Mononuclear cell (primary cell): ENCODE measurements around the gene DGAT2. TPM values are rescaled to one million over a fixed set of nuclear protein-coding genes. Genes with fewer than 3 reads are reported as not detected.

Source experiments
- H3K27me3 ChIP-seq: 2 replicates; pipeline ENCODE4 v1.6.0; 2011; ENCODE audit warnings: low read length, control low read depth; ENCODE audit not compliant: insufficient read depth
- H3K4me1 ChIP-seq: 2 replicates; pipeline ENCODE4 v1.5.1; 2011; ENCODE audit warnings: mild to moderate bottlenecking, low read length, control low read depth; ENCODE audit not compliant: insufficient read depth
- H3K4me3 ChIP-seq: 2 replicates; pipeline ENCODE4 v1.5.1; 2011; ENCODE audit warnings: mild to moderate bottlenecking, low read length, moderate library complexity
- H3K9me3 ChIP-seq: 2 replicates; pipeline ENCODE4 v1.5.1; 2011; ENCODE audit warnings: low read depth, mild to moderate bottlenecking, control low read depth, low read length
- total RNA-seq: library from RNA; depleted of rRNA; stranded (reverse); fragments of >200 nt; gene quantifications from one replicate; pipeline ENCODE4 v1.2.3, GENCODE V29; 2012

Gene DGAT2
- total RNA-seq, 1 donor: 5.5 TPM

DNA sequence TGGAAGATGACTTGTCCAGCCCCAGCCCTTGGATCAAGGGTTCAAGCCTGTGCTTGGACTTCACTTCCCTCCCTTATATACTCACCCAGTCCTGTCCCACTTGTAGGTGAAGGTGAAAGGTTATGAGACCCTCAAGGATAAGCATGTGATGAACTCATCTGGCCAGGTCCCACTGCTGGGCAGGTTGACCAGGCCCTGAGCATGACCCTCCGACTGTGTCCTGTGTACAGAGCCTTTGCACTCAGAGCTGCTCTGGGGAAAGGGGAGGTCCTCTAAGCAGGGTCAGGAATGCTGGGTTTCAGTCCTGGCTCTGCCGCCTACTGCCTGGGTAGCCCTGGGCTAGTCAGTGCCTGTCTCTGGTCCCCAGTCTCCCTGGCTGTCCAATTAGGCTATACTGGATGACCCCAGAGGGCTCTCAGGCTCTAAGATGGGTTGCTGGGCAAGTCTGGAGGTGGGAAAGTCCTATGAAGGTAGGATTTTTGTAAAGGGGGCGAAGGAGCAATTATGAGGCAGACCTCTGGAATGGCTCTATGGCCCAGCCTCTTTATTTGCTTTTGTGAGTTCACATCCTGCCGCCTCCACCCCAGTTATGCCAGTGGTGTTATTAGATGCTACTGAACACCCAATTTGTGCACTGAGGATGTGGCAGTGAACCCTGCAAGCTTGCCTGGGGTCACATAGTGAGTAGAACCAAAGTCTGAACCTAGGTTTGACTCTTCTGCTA, 14.1 kb downstream of the DGAT2 start:
- H3K9me3 ChIP-seq: no peaks in the 10 kb centered on the region
- H3K4me3 ChIP-seq: no peak overlapping the region
- peaks cover 26% of the 10 kb centered on the region for H3K4me1 ChIP-seq
- H3K27me3 ChIP-seq: no peaks in the 10 kb centered on the region

DNA sequence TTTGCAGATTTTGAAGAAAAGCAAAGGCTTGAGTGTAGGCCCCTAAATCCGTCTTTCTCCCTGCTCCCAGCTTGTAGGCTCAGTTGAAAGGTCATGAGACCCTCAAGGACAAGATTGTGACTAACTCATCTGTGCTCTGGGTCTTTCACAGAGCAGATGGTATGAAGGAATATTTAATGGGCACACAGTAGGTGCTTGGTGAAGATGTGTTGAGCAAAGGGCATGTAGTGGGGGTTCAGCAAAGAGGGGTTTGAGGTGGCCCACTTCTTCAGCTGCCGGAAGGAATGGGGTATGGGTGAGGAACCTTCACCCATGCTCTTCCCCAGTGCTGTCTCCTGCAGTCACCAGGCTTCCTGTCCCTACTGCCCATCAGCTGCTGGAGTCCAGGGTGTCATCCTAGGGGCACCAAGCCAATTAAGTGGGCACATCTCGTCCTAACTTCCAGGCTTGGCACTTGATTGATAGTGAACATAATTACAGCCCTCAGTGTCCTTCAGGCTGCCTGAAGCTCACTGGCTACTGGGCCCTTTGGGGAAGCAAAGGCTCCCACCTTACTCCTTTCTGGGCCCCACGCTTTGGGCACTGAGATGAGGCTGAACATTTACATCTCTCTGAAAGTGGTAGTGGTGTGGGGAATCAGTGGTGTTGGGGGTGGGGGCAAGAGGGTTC, 15.0 kb downstream of the DGAT2 start:
- no peak overlapping the region for H3K4me3 ChIP-seq
- no peaks in the 10 kb centered on the region for H3K9me3 ChIP-seq
- peaks cover 18% of the 10 kb centered on the region for H3K4me1 ChIP-seq
- H3K27me3 ChIP-seq: no peaks in the 10 kb centered on the region

DNA sequence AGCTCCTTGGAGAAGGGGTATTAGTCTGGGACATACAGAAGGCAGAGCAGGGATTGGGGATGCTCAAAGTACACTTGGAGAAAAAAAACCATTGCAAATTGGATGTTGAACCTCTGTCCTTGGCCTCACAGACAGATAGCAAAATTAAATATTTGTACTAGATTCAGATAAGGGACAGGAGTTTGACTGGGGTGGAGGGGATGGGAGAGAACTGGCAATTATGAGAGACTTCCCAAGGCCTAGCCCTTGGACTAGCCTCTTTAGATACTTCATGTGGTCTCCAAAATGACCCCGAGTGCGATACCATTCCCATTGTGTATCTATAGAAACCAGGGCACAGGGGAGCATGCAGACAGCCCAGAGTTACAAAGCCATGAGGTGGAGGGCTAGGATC, 15.5 kb downstream of the DGAT2 start:
- H3K4me1 ChIP-seq: peaks cover 12% of the 10 kb centered on the region
- H3K4me3 ChIP-seq: no peak overlapping the region
- H3K9me3 ChIP-seq: no peaks in the 10 kb centered on the region
- H3K27me3 ChIP-seq: no peaks in the 10 kb centered on the region

DNA sequence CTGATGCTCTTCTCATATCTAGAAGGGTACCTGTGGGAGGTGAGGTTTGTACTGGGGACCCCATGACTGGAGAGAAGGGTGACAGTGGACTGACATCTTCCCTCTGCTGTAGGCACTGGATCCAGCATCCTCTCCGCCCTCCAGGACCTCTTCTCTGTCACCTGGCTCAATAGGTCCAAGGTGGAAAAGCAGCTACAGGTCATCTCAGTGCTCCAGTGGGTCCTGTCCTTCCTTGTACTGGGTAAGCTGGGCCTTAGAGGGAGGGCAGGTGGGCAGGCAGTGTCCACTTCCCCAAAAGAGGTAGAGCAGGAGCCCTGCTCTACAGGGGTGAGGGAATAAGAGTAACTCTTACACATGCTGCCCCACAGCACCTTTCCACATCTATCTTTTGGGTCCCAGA, 15.9 kb downstream of the DGAT2 start:
- peaks cover 8% of the 10 kb centered on the region for H3K4me1 ChIP-seq
- no peaks in the 10 kb centered on the region for H3K9me3 ChIP-seq

DNA sequence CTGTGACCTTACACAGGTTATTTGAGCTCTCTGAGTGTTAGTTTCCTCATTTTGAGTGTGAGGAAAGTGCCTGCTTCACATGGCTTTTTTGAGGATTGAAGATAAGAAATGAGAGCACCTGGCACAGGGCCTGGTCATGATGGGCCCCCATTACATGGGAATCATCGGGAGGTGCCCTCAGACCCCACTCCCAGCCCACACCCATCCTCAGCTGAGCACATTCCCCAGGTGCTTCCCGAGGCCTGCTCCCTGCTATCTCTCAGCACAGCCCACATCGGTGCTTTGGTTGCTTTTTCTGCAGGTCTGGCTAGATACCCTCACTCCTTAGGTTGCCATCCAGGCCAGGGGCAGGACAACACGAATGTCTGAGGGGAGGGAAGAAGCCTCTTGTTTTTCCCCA, 16.6 kb downstream of the DGAT2 start:
- H3K4me1 ChIP-seq: peaks cover 1% of the 10 kb centered on the region

More for the DNA sequence above, 15.9 kb downstream of the DGAT2 start:
- H3K4me3 ChIP-seq: no peak overlapping the region
- no peaks in the 10 kb centered on the region for H3K27me3 ChIP-seq

DNA sequence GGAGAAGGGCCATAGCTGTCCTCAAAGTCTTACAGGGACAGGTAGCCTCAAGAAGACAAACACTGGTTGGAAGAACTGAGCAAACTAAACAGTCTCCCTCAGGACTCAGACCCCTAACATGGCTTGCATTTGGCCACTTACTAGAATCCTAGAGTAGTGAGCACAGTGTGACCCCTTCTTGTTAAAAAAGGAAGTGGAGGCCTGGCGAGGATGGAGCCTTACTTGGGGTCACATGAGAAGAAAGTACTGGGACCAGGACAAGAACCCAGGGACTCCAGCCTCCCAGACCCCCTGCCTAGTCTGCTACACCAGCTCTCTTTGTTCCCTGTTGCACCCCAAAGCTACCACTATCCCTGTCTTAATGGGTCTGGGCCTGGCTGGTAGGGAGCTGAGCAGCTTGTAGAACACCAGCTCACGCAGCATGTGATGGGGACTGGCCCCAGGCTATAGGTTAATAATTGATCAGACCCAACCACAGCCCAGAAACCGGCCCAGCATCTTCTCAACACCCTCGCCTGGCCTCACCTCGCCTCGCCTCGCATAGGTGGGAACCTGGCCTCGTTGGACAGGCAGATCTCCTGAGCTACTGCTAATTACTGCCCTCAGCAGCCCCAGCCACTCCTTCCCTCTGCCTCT, 17.6 kb downstream of the DGAT2 start:
- Histone ChIP-seq H3K4me1 (no peaks in the 10 kb centered on the region), H3K27me3 (no peaks in the 10 kb centered on the region), H3K4me3 (no peak overlapping the region), H3K9me3 (no peaks in the 10 kb centered on the region)

More for the DNA sequence above, 16.6 kb downstream of the DGAT2 start:
- no peaks in the 10 kb centered on the region for H3K27me3 ChIP-seq
- no peak overlapping the region for H3K4me3 ChIP-seq
- H3K9me3 ChIP-seq: no peaks in the 10 kb centered on the region

DNA sequence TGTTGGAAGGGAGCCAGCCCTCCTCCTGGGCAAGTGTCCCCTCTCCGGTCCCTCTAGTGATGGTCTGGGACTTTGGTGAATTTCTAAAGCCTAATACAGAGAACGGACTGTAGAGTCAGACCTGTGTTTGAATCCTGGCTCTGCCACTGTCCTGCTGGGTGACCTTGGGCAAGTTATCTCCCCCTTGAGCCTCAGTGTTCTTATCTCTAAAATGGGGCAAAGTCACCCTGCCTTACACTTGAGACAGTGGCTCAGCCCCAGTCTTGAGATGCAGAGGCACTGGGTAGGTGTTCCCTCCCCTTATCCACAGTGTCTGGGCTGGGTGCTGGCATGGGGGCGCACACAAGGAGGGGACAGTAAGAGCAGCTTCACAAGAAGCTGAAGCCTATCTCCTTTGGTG, 20.9 kb downstream of the DGAT2 start:
- no peak overlapping the region for H3K4me3 ChIP-seq
- no peaks in the 10 kb centered on the region for H3K9me3 ChIP-seq
- H3K27me3 ChIP-seq: no peaks in the 10 kb centered on the region
- no peaks in the 10 kb centered on the region for H3K4me1 ChIP-seq

DNA sequence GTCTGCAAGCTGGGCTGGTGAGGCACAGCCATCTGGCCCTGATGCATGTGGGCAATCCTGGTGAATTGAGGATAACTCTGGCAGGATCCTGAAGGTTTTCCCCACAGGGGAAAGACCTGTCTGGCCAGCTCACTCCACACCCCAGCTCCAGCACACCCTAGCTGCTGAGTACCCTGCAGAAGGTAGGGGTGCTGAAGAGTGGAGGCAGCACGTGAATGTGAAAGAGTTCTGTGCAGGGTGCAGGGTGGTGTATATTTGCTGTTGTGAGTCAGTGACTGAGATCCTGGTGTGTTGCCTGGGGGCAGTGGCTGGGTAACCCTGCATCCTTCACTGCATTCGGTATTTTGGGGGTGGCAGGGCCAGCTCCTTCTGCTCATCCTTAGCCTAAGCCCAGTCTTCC, 22.4 kb downstream of the DGAT2 start:
- Histone ChIP-seq H3K27me3 (no peaks in the 10 kb centered on the region), H3K4me3 (no peak overlapping the region), H3K9me3 (no peaks in the 10 kb centered on the region), H3K4me1 (no peaks in the 10 kb centered on the region)

DNA sequence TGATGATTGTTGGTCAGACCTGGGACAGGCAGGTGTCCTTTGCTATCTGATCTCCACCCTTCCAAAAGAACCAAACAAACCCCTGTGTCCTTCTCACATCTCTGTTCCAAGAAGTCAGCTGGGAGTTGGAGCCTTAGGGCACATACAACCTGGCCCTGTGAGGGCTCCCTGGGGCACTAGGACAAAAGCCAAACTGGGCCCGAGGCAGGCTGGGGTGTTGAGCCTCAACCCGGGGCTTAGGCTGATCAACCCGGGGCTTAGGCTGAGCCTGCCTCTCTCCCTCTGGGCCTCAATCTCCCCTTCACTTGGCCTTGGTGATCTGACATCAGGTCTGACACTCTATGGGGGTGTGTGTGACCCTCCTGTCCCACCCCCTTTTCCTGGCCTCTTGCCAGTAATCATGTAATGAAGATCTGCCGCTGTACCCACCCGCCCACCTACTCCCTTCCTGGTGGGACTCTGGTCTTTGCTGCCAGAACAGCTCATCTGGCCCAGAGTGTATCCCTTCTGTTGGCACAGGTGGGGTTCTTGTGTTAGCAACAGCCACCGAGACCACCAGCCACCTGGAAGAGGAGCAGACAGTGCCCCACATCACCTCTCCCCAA, 23.7 kb downstream of the DGAT2 start:
- Histone ChIP-seq H3K27me3 (no peaks in the 10 kb centered on the region), H3K9me3 (no peaks in the 10 kb centered on the region), H3K4me1 (no peaks in the 10 kb centered on the region), H3K4me3 (no peak overlapping the region)

DNA sequence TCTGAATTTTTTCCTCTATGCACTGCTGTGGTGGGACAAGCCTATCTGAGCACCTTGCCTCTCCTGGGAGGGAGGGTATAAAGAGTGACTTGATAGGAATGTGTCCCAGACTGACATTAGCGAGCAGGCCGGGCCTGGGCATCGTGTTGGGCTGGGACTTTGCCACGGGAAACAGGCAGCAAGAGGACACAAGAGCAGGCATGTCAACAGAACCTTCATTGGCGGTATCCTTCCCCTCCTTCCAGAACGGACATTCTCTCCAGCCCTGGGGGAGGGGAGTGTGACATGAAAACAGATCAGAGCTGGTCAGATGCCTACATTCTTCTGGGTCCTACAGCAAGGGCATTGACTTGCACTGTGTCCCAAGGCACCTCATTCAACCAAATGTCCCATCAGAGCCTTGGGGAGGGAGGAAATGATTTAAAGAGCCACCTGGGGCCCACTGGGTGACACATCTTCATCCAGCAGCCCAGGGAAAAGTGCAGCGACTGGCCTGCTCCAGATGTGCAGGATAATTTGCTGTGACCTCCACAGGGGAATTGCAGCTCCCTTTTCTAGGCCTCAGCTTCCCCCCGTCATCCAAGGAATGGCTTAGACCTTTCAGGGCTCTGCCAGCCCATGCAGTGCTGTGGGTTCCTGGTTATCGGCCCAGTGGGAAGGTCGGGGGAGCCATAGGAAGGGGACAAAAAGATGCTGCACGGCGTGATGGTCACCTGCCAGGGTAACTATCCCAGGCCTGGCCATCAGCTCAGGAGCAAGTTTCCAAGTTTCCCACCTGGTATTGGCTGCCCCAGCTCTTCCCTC, 24.6 kb downstream of the DGAT2 start:
- Histone ChIP-seq H3K27me3 (no peaks in the 10 kb centered on the region), H3K9me3 (no peaks in the 10 kb centered on the region), H3K4me3 (no peak overlapping the region), H3K4me1 (no peaks in the 10 kb centered on the region)

DNA sequence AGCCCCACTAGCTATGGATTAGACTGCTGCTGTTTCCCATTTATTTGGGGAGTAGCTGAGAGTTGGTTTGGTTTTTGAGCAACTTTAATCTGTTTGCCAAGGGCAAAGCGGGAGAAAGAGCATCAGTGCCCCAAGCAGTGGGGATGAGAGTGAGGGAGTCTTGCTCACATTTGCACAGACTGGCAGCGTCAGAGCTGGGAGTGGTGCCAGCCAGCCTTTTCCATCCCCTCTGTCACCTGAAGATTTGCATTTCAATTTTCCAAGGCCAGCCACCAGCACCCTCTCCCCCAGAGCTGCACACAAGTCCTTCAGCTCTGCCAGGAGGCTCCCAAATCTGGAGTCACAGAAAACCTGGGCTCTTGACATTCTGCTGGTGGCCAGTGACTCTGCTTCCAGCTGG, 25.4 kb downstream of the DGAT2 start:
- Histone ChIP-seq H3K27me3 (no peaks in the 10 kb centered on the region), H3K4me1 (no peaks in the 10 kb centered on the region), H3K9me3 (no peaks in the 10 kb centered on the region), H3K4me3 (no peak overlapping the region)

DNA sequence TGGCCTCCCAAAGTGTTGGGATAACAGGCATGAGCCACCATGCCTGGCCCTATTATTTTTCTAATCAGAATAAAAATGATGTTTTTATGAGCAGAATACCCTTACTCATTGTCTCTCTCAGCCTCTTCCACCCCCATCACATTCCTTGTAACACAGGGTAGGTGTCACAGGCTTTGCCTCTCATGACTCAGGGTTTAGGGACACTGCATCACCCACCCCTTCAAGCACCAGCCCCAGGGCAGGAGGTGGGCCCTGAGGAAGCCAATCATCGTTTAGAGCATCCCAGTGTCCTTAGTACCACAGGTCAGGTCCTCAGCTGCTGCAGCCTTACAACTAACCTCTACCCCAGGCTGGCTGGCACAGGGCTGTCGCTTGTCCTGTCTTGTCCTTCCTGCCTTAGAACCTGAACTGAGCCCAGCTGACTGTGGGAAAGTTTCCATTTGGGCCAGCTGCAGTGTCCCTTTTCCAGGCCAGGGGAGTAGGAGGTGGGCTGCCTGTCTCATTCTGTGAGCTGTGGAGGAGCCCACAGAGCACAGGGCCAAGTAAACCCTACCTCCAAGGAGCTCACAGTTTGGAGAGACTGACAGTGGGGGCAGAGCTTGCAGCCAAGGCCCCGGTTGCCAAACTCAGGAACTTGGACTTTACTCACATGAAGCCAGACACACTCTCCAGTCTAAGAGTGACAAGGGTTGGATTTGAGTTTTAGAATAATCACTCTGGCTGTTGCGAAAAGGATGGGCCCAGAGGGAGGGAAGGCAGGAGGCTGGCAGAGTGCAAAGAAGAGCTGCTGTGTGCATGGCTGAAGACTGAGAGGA, 26.9 kb downstream of the DGAT2 start:
- peaks cover under 1% of the 10 kb centered on the region for H3K4me1 ChIP-seq
- H3K9me3 ChIP-seq: no peaks in the 10 kb centered on the region
- no peaks in the 10 kb centered on the region for H3K27me3 ChIP-seq
- no peak overlapping the region for H3K4me3 ChIP-seq

DNA sequence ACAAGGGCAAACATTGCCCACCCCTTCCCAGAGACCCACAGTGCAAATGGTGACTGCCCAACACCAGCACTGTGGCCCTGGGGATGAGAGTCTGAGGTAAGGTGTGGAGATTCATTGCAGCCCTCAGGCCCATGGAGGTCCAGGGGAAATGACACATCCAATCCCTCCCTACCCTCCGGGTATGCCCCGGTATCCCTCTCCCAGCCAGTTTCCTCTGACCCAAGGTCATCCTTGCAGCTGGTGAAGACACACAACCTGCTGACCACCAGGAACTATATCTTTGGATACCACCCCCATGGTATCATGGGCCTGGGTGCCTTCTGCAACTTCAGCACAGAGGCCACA, 27.5 kb downstream of the DGAT2 start:
- no peak overlapping the region for H3K4me3 ChIP-seq
- H3K27me3 ChIP-seq: no peaks in the 10 kb centered on the region
- no peaks in the 10 kb centered on the region for H3K9me3 ChIP-seq
- peaks cover 6% of the 10 kb centered on the region for H3K4me1 ChIP-seq

DNA sequence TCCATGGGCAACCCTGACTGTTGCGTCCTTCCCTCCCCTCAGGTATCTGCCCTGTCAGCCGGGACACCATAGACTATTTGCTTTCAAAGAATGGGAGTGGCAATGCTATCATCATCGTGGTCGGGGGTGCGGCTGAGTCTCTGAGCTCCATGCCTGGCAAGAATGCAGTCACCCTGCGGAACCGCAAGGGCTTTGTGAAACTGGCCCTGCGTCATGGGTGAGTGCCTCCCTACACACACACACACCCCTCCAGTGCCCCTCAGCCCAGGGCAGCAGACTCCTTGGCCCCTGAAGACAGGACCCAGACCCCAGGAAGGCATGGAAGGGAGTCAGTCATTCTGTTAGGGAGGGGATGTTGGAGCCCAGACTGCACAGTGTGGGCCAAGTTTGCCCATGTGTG, 28.5 kb downstream of the DGAT2 start:
- no peaks in the 10 kb centered on the region for H3K9me3 ChIP-seq
- no peaks in the 10 kb centered on the region for H3K27me3 ChIP-seq
- H3K4me3 ChIP-seq: no peak overlapping the region
- H3K4me1 ChIP-seq: peaks cover 16% of the 10 kb centered on the region
